Activated CD8-positive, alpha-beta T cell treated with anti-CD3 and anti-CD28 coated beads for 36 hours (primary cell): ENCODE data around the gene GNG11. TPM values are rescaled to one million over a fixed set of nuclear protein-coding genes. Genes with fewer than 3 reads are reported as not detected.

Source experiments
- ATAC-seq: fragments of 200-7000 bp; cut with Tn5 transposase; one replicate; pipeline ENCODE4 v1.10.0; 2021; ENCODE audit warnings: mild to moderate bottlenecking, moderate library complexity
- CTCF ChIA-PET: fragments of 350-600 bp; sonication (Branson Sonifier 250); formaldehyde crosslinking; loops from one replicate; lab custom pipeline; 2021; ENCODE audit warnings: antibody characterized with exemption; lab: Charles Lee
- POLR2A ChIA-PET: fragments of 350-600 bp; sonication (Branson Sonifier 250); formaldehyde crosslinking; loops from one replicate; lab custom pipeline; 2021; ENCODE audit warnings: antibody characterized with exemption; lab: Charles Lee
- DNase-seq: peaks from one replicate; pipeline ENCODE4 v3.0.0-alpha.2; 2020
- H3K27ac Mint-ChIP-seq: one replicate; pipeline ENCODE4 v1.8.0; 2021; ENCODE audit warnings: mild to moderate bottlenecking, mixed read lengths
- H3K27me3 Mint-ChIP-seq: one replicate; pipeline ENCODE4 v1.8.0; 2021; ENCODE audit warnings: mixed read lengths
- H3K36me3 Mint-ChIP-seq: one replicate; pipeline ENCODE4 v1.8.0; 2021; ENCODE audit warnings: low read depth, mixed read lengths
- H3K4me1 Mint-ChIP-seq: one replicate; pipeline ENCODE4 v1.8.0; 2021; ENCODE audit warnings: low read depth, mixed read lengths
- H3K4me3 Mint-ChIP-seq: one replicate; pipeline ENCODE4 v1.8.0; 2021; ENCODE audit warnings: mild to moderate bottlenecking, moderate library complexity, mixed read lengths
- H3K9me3 Mint-ChIP-seq: one replicate; pipeline ENCODE4 v1.8.0; 2021; ENCODE audit warnings: mixed read lengths
- intact Hi-C: fragments of 100-400 bp; cut with micrococcal nuclease; formaldehyde crosslinking; loops from one replicate; pipeline ENCODE4 v1.10.0; 2022
- total RNA-seq, 2 experiments: library from RNA; stranded (reverse); gene quantifications; one replicate each; pipeline ENCODE4 v1.2.3, GENCODE V29; 2021
- TF ChIP-seq, protein P1 (sequence below): fragments of 200-600 bp; IDR thresholded peaks from one replicate; pipeline ENCODE4 v1.8.0; 2022; ENCODE audit warnings: antibody characterized with exemption, mild to moderate bottlenecking

GNG11 gene
- total RNA-seq, 2 experiments from 2014 or later: not detected

DNA sequence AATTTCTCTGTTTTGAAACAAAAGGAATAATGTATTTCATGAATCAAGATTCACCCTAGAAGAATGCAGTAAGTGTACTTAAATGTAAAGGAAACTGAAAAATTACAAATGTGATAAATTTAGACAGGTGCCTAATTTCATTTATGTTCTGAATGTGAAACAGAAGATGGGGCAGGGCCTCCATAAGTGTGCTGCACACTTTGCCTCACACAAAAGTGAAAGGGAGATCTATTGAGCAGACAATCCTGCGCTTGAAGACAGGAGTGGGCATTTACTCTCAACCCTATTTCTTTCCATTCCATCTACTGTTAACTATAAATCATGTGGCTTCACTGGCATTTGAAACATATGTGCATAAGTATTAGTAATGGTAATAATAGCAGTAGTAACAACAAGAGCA, 36.2 kb downstream of the GNG11 start:
- Mint-ChIP-seq H3K36me3 (no peaks in the 10 kb centered on the region), H3K4me1 (no peaks in the 10 kb centered on the region), H3K27me3 (no peaks in the 10 kb centered on the region), H3K4me3 (no peak overlapping the region), H3K9me3 (no peaks in the 10 kb centered on the region), H3K27ac (no peak overlapping the region)
- DNase-seq (no peak), ATAC-seq (no peak)
- intact Hi-C loops: no loop called here
- TF ChIP-seq, protein P1, sequence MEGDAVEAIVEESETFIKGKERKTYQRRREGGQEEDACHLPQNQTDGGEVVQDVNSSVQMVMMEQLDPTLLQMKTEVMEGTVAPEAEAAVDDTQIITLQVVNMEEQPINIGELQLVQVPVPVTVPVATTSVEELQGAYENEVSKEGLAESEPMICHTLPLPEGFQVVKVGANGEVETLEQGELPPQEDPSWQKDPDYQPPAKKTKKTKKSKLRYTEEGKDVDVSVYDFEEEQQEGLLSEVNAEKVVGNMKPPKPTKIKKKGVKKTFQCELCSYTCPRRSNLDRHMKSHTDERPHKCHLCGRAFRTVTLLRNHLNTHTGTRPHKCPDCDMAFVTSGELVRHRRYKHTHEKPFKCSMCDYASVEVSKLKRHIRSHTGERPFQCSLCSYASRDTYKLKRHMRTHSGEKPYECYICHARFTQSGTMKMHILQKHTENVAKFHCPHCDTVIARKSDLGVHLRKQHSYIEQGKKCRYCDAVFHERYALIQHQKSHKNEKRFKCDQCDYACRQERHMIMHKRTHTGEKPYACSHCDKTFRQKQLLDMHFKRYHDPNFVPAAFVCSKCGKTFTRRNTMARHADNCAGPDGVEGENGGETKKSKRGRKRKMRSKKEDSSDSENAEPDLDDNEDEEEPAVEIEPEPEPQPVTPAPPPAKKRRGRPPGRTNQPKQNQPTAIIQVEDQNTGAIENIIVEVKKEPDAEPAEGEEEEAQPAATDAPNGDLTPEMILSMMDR: no peak
- POLR2A ChIA-PET: no interaction called here
- CTCF ChIA-PET: no interaction called here

DNA sequence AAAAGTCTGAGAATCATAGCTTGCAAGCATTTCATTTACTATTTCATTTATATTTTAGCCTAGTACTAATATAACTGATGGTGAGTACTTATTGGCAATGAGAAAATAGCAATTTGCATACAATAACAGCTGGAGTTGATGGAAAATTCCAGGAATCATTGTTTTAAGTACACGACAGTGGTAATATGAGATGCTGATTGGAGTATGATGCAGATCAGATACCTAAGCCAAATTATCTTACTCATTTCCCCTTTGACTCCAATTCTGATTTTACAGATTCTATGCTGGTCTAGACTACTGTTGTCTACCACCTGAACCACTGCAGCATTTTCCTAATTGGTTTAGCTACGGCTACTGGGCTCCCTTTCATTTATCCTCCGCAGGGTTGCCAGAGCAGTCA, 36.7 kb downstream of the GNG11 start:
- Mint-ChIP-seq H3K36me3 (no peaks in the 10 kb centered on the region), H3K27me3 (no peaks in the 10 kb centered on the region), H3K4me1 (no peaks in the 10 kb centered on the region), H3K27ac (no peak overlapping the region), H3K9me3 (no peaks in the 10 kb centered on the region), H3K4me3 (no peak overlapping the region)
- ATAC-seq: no peak
- ChIA-PET POLR2A (no interaction called here), CTCF (no interaction called here)
- TF ChIP-seq, protein P1: no peak
- DNase-seq: no peak
- intact Hi-C loops: no loop called here

DNA sequence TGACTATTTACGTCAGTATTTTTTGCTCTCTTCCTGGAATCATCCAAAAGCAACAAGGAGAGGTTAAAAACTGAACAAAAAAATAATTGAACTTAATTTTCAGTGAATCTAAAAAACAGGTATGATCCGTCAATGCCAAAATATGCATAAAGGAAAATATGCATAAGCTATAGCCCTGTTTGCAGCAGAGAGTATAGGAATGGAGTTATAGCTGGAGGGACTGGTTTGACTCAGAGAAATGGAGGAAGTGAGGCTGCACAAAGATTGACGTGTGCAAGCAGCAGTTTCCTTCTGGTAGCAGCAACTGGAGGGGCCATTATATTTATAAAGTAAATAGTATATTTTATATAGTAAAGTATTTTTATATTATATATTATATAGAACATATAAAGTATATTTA, 37.1 kb downstream of the GNG11 start:
- CTCF ChIA-PET: no interaction called here

DNA sequence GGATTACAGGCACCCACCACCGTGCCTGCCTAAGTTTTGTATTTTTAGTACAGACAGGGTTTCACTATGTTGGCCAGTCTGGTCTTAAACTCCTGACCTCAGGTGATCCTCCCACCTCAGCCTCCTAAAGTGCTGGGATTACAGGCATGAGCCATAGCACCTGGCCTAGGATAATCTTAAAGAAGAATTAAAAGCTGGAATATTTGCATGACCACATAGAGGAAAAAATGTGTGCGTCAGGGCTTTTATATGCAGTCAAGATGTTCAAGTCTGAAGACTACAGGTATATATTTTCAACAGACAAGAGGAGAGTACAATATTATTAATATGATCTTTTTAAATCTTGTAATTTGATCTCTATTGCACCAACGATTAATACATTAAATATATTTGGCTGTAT, 39.5 kb downstream of the GNG11 start:
- Mint-ChIP-seq H3K9me3 (no peaks in the 10 kb centered on the region), H3K27ac (no peak overlapping the region), H3K27me3 (no peaks in the 10 kb centered on the region), H3K4me1 (no peaks in the 10 kb centered on the region), H3K4me3 (no peak overlapping the region), H3K36me3 (no peaks in the 10 kb centered on the region)
- ChIA-PET CTCF (no interaction called here), POLR2A (no interaction called here)
- TF ChIP-seq, protein P1: no peak
- DNase-seq: no peak
- intact Hi-C loops: no loop called here
- no peak for ATAC-seq

More for the DNA sequence above, 37.1 kb downstream of the GNG11 start:
- H3K9me3 Mint-ChIP-seq: no peaks in the 10 kb centered on the region
- no peaks in the 10 kb centered on the region for H3K27me3 Mint-ChIP-seq
- no peaks in the 10 kb centered on the region for H3K36me3 Mint-ChIP-seq
- no peak overlapping the region for H3K4me3 Mint-ChIP-seq
- TF ChIP-seq, protein P1: no peak
- no peaks in the 10 kb centered on the region for H3K4me1 Mint-ChIP-seq
- DNase-seq (no peak), ATAC-seq (no peak)
- no peak overlapping the region for H3K27ac Mint-ChIP-seq
- intact Hi-C loops: no loop called here
- POLR2A ChIA-PET: no interaction called here

DNA sequence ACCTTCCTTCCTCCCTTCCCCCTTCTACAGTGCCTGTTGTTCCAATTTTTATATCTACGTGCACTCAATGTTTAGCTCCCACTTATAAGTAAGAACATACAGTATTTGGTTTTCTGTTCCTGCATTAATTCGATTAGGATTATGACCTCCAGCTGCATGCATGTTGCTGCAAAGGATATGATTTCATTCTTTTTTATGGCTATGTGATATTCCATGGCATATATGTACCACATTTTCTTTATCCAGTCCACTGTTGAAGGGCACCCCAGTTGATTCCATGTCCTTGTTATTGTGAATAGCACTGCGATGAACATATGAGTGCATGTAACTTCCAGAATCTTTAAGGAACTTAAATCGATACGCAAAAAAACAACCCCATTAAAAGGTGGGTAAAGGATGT, 42.7 kb downstream of the GNG11 start:
- ChIA-PET CTCF (no interaction called here), POLR2A (no interaction called here)
- DNase-seq: no peak
- H3K27me3 Mint-ChIP-seq: no peaks in the 10 kb centered on the region
- H3K36me3 Mint-ChIP-seq: no peaks in the 10 kb centered on the region
- ATAC-seq: no peak
- intact Hi-C loops: no loop called here
- TF ChIP-seq, protein P1: no peak
- no peaks in the 10 kb centered on the region for H3K4me1 Mint-ChIP-seq
- H3K9me3 Mint-ChIP-seq: no peaks in the 10 kb centered on the region
- no peak overlapping the region for H3K27ac Mint-ChIP-seq
- H3K4me3 Mint-ChIP-seq: no peak overlapping the region
